ENCODE measurements around the gene TLE2. TPM values are rescaled to one million over a fixed set of nuclear protein-coding genes. Genes with fewer than 3 reads are reported as not detected.

Gene TLE2
- total RNA-seq, 1 experiment from 2014 or later: 13.7 TPM

DNA sequence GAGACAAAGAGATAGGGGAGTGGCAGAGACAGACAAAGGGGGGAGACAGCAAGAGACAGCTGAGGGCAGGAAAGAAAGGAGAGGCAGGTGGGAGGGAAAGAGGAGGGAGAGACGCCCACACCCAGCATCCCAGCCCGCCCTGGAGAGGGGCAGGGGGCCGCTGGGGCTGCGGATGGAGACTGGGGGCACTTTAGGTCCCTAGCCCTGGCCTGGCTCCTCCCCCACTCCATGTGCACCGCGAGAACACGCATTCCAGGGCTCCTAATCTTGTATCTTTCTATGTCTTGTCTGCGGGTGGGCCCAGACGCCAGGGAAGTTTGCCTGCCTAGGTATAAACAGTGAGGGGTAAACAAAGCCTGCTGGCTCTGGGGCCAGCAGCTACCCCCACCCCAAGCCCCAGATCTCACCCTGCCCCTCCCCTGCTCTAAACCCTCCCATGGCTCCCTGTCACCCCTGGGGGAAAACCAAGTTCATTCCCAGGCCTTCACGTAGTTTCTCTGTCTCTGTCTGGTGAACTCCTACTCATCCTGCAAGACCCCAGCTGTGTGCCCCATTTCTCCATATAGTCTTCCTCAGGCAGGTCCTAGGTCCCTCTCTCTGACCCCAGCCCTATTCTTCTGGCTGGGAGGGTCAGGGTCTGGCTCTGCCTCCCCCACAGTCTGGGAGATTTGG lies 27.5 kb upstream of the TLE2 start:
- Histone ChIP-seq H2AFZ (no peak overlapping the region), H4K20me1 (ENCODE audit: insufficient read depth) (no peaks in the 10 kb centered on the region; the same call in 1 of the 2 replicates), H3K36me3 (ENCODE audit: low read depth) (no peaks in the 10 kb centered on the region), H3K27ac (no peak overlapping the region), H3K27me3 (ENCODE audit: insufficient read depth, low read depth) (no peaks in the 10 kb centered on the region), H3F3A (ENCODE audit: insufficient read depth, low read depth) (peaks cover 32% of the 10 kb centered on the region; the same call in 1 of the 2 replicates), H3K4me1 (replicated peaks; ENCODE audit: insufficient read depth) (peaks cover 18% of the 10 kb centered on the region), H3K9me2 (ENCODE audit: insufficient read depth) (no peaks in the 10 kb centered on the region), H3K9me3 (ENCODE audit: insufficient read depth, low read depth) (no peaks in the 10 kb centered on the region), H3K4me3 (no peak overlapping the region), H3K79me2 (ENCODE audit: low read depth) (no peaks in the 10 kb centered on the region), H3K4me2 (no peak overlapping the region)
- intact Hi-C loops (cut with micrococcal nuclease; ENCODE audit: unreplicated experiment): no loop called here
- ChIA-PET CTCF (no interaction called here), POLR2A (ENCODE audit: unreplicated experiment) (no interaction called here)
- DNase-seq: no peak
- TF ChIP-seq, protein P1, sequence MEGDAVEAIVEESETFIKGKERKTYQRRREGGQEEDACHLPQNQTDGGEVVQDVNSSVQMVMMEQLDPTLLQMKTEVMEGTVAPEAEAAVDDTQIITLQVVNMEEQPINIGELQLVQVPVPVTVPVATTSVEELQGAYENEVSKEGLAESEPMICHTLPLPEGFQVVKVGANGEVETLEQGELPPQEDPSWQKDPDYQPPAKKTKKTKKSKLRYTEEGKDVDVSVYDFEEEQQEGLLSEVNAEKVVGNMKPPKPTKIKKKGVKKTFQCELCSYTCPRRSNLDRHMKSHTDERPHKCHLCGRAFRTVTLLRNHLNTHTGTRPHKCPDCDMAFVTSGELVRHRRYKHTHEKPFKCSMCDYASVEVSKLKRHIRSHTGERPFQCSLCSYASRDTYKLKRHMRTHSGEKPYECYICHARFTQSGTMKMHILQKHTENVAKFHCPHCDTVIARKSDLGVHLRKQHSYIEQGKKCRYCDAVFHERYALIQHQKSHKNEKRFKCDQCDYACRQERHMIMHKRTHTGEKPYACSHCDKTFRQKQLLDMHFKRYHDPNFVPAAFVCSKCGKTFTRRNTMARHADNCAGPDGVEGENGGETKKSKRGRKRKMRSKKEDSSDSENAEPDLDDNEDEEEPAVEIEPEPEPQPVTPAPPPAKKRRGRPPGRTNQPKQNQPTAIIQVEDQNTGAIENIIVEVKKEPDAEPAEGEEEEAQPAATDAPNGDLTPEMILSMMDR (conservative IDR thresholded peaks at IDR 0.05): no peak
- TF ChIP-seq EZH2 (IDR thresholded peaks at IDR 0.05; ENCODE audit: low read depth): no peak
- BruUV-seq (replicated peaks): no TSS peak

DNA sequence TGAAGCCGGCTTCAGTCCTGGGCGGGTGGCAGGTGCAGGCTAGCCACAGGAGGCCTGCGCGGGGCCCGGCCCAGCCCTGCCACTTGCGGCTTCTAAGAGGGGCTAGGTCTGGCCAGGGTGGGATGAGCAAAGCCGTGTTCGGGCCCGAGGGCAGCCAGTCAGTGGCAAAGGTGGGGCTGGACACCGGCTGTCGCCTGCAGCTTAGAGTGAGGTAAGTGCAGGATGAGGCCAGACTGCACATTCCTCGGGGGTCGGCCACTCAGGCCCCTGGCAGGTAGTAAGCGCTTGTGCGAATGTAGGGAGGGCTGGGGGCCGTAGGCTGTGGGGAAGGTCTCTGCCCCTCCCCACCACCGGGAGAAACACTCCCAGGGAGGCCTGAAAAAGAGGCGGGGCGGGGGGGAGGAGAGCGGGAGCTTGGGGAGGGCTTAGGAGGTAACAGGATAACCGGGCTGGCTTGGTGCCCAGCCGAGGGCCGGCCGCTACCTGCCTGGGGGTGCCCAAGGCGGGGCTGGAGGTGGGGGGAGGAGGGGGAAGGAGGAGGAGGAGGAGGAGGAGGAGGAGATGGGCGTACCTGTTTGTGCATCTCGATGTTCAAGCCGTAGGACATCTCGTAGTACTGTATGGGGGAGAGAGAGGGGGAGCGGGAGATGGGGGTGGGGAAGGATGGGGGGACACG lies 26.8 kb upstream of the TLE2 start:
- H3K9me2 ChIP-seq (ENCODE audit: insufficient read depth): no peaks in the 10 kb centered on the region
- no peaks in the 10 kb centered on the region for H3K79me2 ChIP-seq (ENCODE audit: low read depth)
- no TSS peak for BruUV-seq (replicated peaks)
- peaks cover 30% of the 10 kb centered on the region; the same call in 1 of the 2 replicates for H3F3A ChIP-seq (ENCODE audit: insufficient read depth, low read depth)
- H3K27me3 ChIP-seq (ENCODE audit: insufficient read depth, low read depth): no peaks in the 10 kb centered on the region
- intact Hi-C loops (cut with micrococcal nuclease; ENCODE audit: unreplicated experiment): no loop called here
- H2AFZ ChIP-seq: no peak overlapping the region
- H3K4me1 ChIP-seq (replicated peaks; ENCODE audit: insufficient read depth): peaks cover 18% of the 10 kb centered on the region
- H4K20me1 ChIP-seq (ENCODE audit: insufficient read depth): no peaks in the 10 kb centered on the region; the same call in 1 of the 2 replicates
- peak overlapping the region; percentile 73 for H3K27ac ChIP-seq
- TF ChIP-seq, protein P1 (conservative IDR thresholded peaks at IDR 0.05): no peak
- no peak for TF ChIP-seq EZH2 (IDR thresholded peaks at IDR 0.05; ENCODE audit: low read depth)
- ChIA-PET POLR2A (ENCODE audit: unreplicated experiment) (no interaction called here), CTCF (no interaction called here)
- H3K9me3 ChIP-seq (ENCODE audit: insufficient read depth, low read depth): no peaks in the 10 kb centered on the region
- peak overlapping the region; percentile 38 for H3K4me3 ChIP-seq
- peak overlapping the region; percentile 65 for H3K4me2 ChIP-seq
- no peaks in the 10 kb centered on the region for H3K36me3 ChIP-seq (ENCODE audit: low read depth)
- peak; percentile 65 to 83 for DNase-seq

DNA sequence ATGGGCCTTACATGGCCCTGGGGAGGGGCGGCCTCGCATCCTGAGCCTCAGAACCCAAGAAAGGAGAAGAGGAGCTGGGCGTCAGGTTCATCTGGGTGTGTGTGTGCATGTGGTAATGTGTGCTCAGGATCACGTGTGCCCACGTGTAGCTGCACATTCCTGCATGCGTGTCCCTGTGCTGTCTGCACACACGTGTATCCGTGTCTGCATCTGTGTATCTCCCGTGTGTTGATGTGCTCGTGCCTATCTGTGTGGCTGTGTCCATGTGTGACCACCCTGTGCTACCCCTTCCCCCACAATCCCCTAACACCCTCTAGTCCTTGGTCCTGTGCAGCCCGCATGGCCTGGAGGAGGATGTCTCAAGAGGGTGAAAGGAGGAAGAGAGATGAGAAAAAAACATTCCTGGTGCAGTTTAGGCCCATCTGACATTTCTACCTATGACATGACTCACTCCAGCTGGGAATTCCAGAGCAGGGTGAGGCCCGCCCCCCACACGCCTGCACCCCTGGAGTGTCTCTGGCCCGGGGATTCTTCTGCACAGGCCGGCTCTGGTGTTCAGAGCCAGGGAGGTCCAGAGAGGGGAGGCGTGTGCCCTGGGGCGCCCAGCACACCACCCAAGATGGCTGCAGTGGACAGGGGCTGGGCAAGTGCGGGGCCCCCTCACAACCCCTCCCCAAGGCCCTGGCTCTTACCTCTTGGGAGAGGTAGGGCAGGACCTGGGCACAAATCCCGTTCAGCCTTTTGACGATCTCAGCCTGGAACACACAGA lies 26.1 kb upstream of the TLE2 start:
- POLR2A ChIA-PET (ENCODE audit: unreplicated experiment): no interaction called here
- Histone ChIP-seq H2AFZ (no peak overlapping the region), H3K36me3 (ENCODE audit: low read depth) (no peaks in the 10 kb centered on the region), H3K4me3 (peak overlapping the region; percentile 38), H3K79me2 (ENCODE audit: low read depth) (no peaks in the 10 kb centered on the region), H3K4me2 (peak overlapping the region; percentile 65), H3K27me3 (ENCODE audit: insufficient read depth, low read depth) (no peaks in the 10 kb centered on the region), H3K4me1 (replicated peaks; ENCODE audit: insufficient read depth) (peaks cover 18% of the 10 kb centered on the region), H4K20me1 (ENCODE audit: insufficient read depth) (no peaks in the 10 kb centered on the region; the same call in 1 of the 2 replicates), H3K27ac (peak overlapping the region; percentile 73), H3K9me2 (ENCODE audit: insufficient read depth) (no peaks in the 10 kb centered on the region), H3K9me3 (ENCODE audit: insufficient read depth, low read depth) (no peaks in the 10 kb centered on the region), H3F3A (ENCODE audit: insufficient read depth, low read depth) (peaks cover 25% of the 10 kb centered on the region; the same call in 1 of the 2 replicates)
- CTCF ChIA-PET: no interaction called here
- intact Hi-C loops (cut with micrococcal nuclease; ENCODE audit: unreplicated experiment): no loop called here
- BruUV-seq (replicated peaks): no TSS peak
- TF ChIP-seq, protein P1 (conservative IDR thresholded peaks at IDR 0.05): no peak
- peak; percentile 75 to 81 for DNase-seq

All from PC-9 (cell line).